Loucy (cell line): ENCODE results near the gene SEC22C.

Experiments
- CTCF ChIP-seq: fragments of 200-600 bp; sonication (generic); conservative IDR thresholded peaks from 2 replicates; pipeline ENCODE4 v1.5.1; 2014; ENCODE audit warnings: mild to moderate bottlenecking, antibody characterized with exemption, low read length
- EZH2phosphoT487 ChIP-seq: fragments of 200-600 bp; IDR thresholded peaks from 2 replicates; pipeline ENCODE4 v1.6.1; 2018; ENCODE audit warnings: antibody characterized with exemption, mild to moderate bottlenecking, moderate library complexity, borderline replicate concordance

GRCh38 chr3:42524751-42525150 lies 57.0 kb downstream of the SEC22C start:
- TF ChIP-seq CTCF (no peak), EZH2phosphoT487 (no peak)
